Measurements from ENCODE around the gene ACADS. TPM values are rescaled to one million over a fixed set of nuclear protein-coding genes. Genes with fewer than 3 reads are reported as not detected.

Gene ACADS
- total RNA-seq, 6 donors from 2014 or later: 24.1 to 43.1 (median 32.9) TPM

DNA sequence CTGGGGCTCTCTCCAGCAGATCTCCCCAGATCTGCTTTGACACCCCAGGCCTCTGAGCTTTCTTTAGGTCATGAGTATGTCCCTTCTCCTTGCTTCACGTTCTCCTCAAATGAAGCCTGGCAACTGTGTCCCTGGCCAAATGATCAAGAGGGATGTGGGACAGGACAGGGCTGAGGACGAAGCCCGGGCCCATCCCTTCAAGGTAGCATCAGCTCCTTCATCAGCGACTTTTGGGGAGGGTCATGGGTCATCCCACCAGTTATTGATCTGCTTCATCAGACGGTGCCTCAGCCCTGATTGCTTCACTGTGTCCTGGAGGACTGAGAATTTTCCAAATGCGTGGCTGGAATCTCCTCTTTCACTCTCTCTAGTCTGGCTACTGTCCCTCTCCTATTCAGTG, 32.3 kb downstream of the ACADS start:
- no peak for TF ChIP-seq CTCF (IDR thresholded peaks at IDR 0.05)
- TF ChIP-seq EP300 (IDR thresholded peaks at IDR 0.05): no peak
- WGBS, 2 donors: 94% methylated on average over 6 of the region's 6 CpGs
- ATAC-seq (ENCODE audit: low FRiP score in 2 of 2) (no peak), DNase-seq (no peak)
- H3K36me3 ChIP-seq: peaks cover 0 to 26% (median 11%) of the 10 kb centered on the region in 4 donors
- H3K4me1 ChIP-seq: peaks cover 0 to 12% (median 4%) of the 10 kb centered on the region in 4 donors
- H3K27ac ChIP-seq: no peak overlapping the region
- no peaks in the 10 kb centered on the region for H3K9me3 ChIP-seq
- H3K4me3 ChIP-seq: no peak overlapping the region
- H3K27me3 ChIP-seq: no peaks in the 10 kb centered on the region

DNA sequence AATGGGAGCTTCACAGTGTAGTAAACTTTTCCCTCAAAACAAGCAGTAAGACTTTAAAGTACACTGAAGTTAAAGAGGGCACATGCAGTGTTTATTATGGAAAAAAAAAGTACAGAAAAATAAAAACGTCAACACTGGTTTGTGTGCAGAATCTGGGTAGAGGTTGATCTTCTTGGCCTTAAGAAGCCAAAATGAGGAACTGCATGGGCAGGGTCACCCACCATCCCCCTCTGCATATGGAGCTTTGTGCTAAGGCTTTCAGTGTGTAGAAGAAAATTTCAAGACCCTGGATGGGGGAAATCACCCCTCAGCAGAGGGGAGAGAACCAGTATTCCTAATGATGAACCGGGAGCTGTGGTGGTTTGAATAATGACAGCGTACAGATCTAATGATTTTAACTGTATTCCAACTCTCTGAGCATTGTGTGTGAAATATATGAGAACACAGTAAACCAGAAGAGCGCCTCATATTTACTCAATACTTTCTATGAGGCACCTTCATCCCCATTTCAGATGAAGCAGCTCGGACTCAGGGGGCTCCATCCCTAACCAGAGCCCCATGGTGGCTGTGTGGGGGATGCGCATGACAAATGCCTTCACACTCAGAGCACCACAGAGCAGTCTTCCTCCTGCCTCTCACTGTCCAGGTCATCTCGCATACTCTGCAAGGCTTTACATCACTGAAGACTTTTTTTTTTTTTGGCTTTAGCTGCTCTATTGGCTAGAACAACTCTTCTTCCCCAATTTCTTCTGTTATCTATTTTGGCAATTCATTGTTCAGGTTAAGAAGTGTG, 33.4 kb downstream of the ACADS start:
- no peaks in the 10 kb centered on the region for H3K9me3 ChIP-seq
- H3K36me3 ChIP-seq: peaks cover 0 to 33% (median 15%) of the 10 kb centered on the region in 4 donors
- TF ChIP-seq EP300 (IDR thresholded peaks at IDR 0.05) (no peak), CTCF (IDR thresholded peaks at IDR 0.05) (no peak), POLR2A (IDR thresholded peaks at IDR 0.05) (no peak), POLR2AphosphoS5 (IDR thresholded peaks at IDR 0.05) (no peak)
- no peak overlapping the region for H3K4me3 ChIP-seq
- 88 to 89% methylated on average over 7 of the region's 7 CpGs for WGBS, 2 donors
- ATAC-seq (ENCODE audit: low FRiP score in 2 of 2): no peak
- H3K27ac ChIP-seq: no peak overlapping the region
- H3K27me3 ChIP-seq: no peaks in the 10 kb centered on the region
- H3K4me1 ChIP-seq: peaks cover 0 to 12% (median 4%) of the 10 kb centered on the region in 4 donors
- DNase-seq: no peak

- Histone ChIP-seq H3K9me3 (no peaks in the 10 kb centered on the region), H3K27me3 (no peaks in the 10 kb centered on the region), H3K4me3 (no peak overlapping the region), H3K27ac (no peak overlapping the region), H3K4me1 (peaks cover 0 to 12% (median 4%) of the 10 kb centered on the region in 4 donors), H3K36me3 (peaks cover 3 to 41% (median 22%) of the 10 kb centered on the region in 4 donors)
- ATAC-seq (ENCODE audit: low FRiP score in 2 of 2): no peak
- peak in 1 of 2 donors; percentile 42 for DNase-seq
- WGBS, 2 donors: 79 to 80% methylated on average over 18 to 25 of the region's 27 CpGs
- TF ChIP-seq POLR2A (IDR thresholded peaks at IDR 0.05): no peak
- no peak for TF ChIP-seq CTCF (IDR thresholded peaks at IDR 0.05)
- no peak for TF ChIP-seq EP300 (IDR thresholded peaks at IDR 0.05)
- no peak for TF ChIP-seq POLR2AphosphoS5 (IDR thresholded peaks at IDR 0.05)
These were observed 34.1 kb downstream of the ACADS start for GRCh38 chr12:120759591-120760348.

- TF ChIP-seq CTCF (IDR thresholded peaks at IDR 0.05) (no peak), EP300 (IDR thresholded peaks at IDR 0.05) (no peak), POLR2A (IDR thresholded peaks at IDR 0.05) (no peak), POLR2AphosphoS5 (IDR thresholded peaks at IDR 0.05) (no peak)
- no peaks in the 10 kb centered on the region for H3K9me3 ChIP-seq
- peak overlapping the region in 1 of 4 donors; percentile 21 for H3K27ac ChIP-seq
- H3K36me3 ChIP-seq: peaks cover 8 to 49% (median 29%) of the 10 kb centered on the region in 4 donors
- no peaks in the 10 kb centered on the region for H3K27me3 ChIP-seq
- 86 to 89% methylated on average over 20 to 21 of the region's 21 CpGs for WGBS, 2 donors
- peaks cover 0 to 12% (median 4%) of the 10 kb centered on the region in 4 donors for H3K4me1 ChIP-seq
- H3K4me3 ChIP-seq: no peak overlapping the region
- ATAC-seq (ENCODE audit: low FRiP score in 2 of 2) (no peak), DNase-seq (no peak)
These were observed 35.0 kb downstream of the ACADS start for GRCh38 chr12:120760349-120761254.

Measured in upper lobe of left lung (tissue), 6 donors.